ENCODE data around the gene ELL2. TPM values are rescaled to one million over a fixed set of nuclear protein-coding genes. Genes with fewer than 3 reads are reported as not detected.
A peak's percentile ranks its signal among the peaks of the same experiment; 100 is the strongest.

The ELL2 gene
- total and polyA plus RNA-seq, 2 of the 13 experiments (the other 11 are each of a cell fraction or from before 2014, with no cell fraction given) = 78.9 to 97.1 TPM

GRCh38 chr5:95959051-95959887 is 2.4 kb downstream of the ELL2 start (continued):
- TF ChIP-seq ZNF720 (CRISPR knock-in tag; IDR thresholded peaks at IDR 0.05) = no peak
- TF ChIP-seq ZNF280B (CRISPR knock-in tag; IDR thresholded peaks at IDR 0.05; ENCODE audit: borderline replicate concordance) = no peak
- TF ChIP-seq CTCF (CRISPR knock-in tag; IDR thresholded peaks at IDR 0.05) = peak; percentile 26
- peak; percentile 32; the same call in 1 of the 2 replicates for TF ChIP-seq FOXO1 (CRISPR knock-in tag; IDR thresholded peaks at IDR 0.05)
- TF ChIP-seq HHEX (CRISPR knock-in tag; IDR thresholded peaks at IDR 0.05) = peak; percentile 30; the same call in 1 of the 2 replicates
- peak; percentile 28 for TF ChIP-seq HNF4A (CRISPR knock-in tag; IDR thresholded peaks at IDR 0.05)
- no peak for TF ChIP-seq TFDP2 (CRISPR knock-in tag; IDR thresholded peaks at IDR 0.05)
- peak; percentile 70 for TF ChIP-seq FOXP4 (CRISPR knock-in tag; IDR thresholded peaks at IDR 0.05)
- TF ChIP-seq CERS6 (CRISPR knock-in tag; IDR thresholded peaks at IDR 0.05) = no peak
- peak; percentile 45; the same call in 1 of the 2 replicates for TF ChIP-seq HDAC2 (CRISPR knock-in tag; IDR thresholded peaks at IDR 0.05)
- peak; percentile 73; the same call in 1 of the 2 replicates for TF ChIP-seq IKZF5 (CRISPR knock-in tag; IDR thresholded peaks at IDR 0.05)
- peak; percentile 16 for TF ChIP-seq KAT7 (CRISPR knock-in tag; IDR thresholded peaks at IDR 0.05; ENCODE audit: borderline replicate concordance)
- 0 out of 4 replicates have a peak, but pooled peaks of 1 of the 2 experiments have one; percentile 43 for TF ChIP-seq NR2F1 (CRISPR knock-in tag; IDR thresholded peaks at IDR 0.05)
- TF ChIP-seq ZGPAT (CRISPR knock-in tag; IDR thresholded peaks at IDR 0.05) = no peak
- 0 out of 2 replicates have a peak, but pooled peaks have one; percentile 27 for TF ChIP-seq MEIS1 (CRISPR knock-in tag; IDR thresholded peaks at IDR 0.05; ENCODE audit: borderline replicate concordance)
- peak; percentile 15; the same call in 1 of the 2 replicates for TF ChIP-seq KDM4B (CRISPR knock-in tag; IDR thresholded peaks at IDR 0.05)
- TF ChIP-seq SALL1 (CRISPR knock-in tag; IDR thresholded peaks at IDR 0.05) = peak; percentile 75
- TF ChIP-seq MEIS2 (CRISPR knock-in tag; IDR thresholded peaks at IDR 0.05) = no peak

Measured in HepG2 (cell line).